Testis (tissue), 2 donors: ENCODE measurements around the gene KANSL1L.

Source experiments
- CTCF ChIP-seq, 3 experiments: fragments of 450-650 bp in 2 of 3; fragments of 200-600 bp in 1 of 3; sonication (generic) in 1 of 3; IDR thresholded peaks; one replicate each; pipeline ENCODE4 v1.5.1; 2016 to 2019; ENCODE audit warnings: antibody characterized with exemption in 3 of 3, mild to moderate bottlenecking in 2 of 3, moderate library complexity in 1 of 3
- POLR2A ChIP-seq: fragments of 450-650 bp; IDR thresholded peaks from one replicate; pipeline ENCODE4 v1.6.1; 2017; ENCODE audit warnings: antibody characterized with exemption, mild to moderate bottlenecking, moderate library complexity

DNA sequence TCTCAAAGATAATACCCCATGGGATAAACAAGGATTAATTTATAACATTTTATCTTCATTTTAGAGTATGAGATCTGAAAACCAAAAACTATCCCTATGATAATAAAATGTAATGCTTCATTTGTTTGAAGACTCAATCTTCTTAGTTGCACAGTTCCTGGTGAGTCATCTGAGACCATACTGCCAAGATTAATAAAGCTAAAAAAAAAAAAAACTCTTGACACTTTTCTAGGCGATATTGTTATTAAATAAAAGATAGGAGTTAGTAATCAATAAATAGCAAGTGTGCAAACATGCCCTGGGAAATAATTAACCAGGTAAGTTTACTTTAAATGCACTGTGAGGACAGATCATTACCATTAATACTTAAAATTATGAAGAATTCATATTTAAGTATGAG, 84.9 kb downstream of the KANSL1L start:
- no peak for TF ChIP-seq CTCF (IDR thresholded peaks at IDR 0.05)
- TF ChIP-seq POLR2A, result no peak
